ENCODE results near the gene KCNC1. TPM values are rescaled to one million over a fixed set of nuclear protein-coding genes. Genes with fewer than 3 reads are reported as not detected.

Gene KCNC1
- total and polyA plus RNA-seq, 4 donors, result 0.54 TPM; not detected in 3

GRCh38 chr11:17742019-17742418 is 7.4 kb downstream of the KCNC1 start:
- no peaks in the 10 kb centered on the region for H3K9me3 ChIP-seq (ENCODE audit: control insufficient read depth in 4 of 4, low read length in 3 of 4)
- no peak for TF ChIP-seq EGR1 (IDR thresholded peaks at IDR 0.05; ENCODE audit: low read depth in 2 of 2)
- TF ChIP-seq MAX (IDR thresholded peaks at IDR 0.05), result no peak
- TF ChIP-seq HNF4A (conservative IDR thresholded peaks at IDR 0.05), result no peak
- no peak overlapping the region for H3K27ac ChIP-seq (ENCODE audit: low read depth in 1 of 2, low read length in 2 of 2)
- H3K4me3 ChIP-seq (ENCODE audit: low read depth in 1 of 3, low read length in 3 of 3), result no peak overlapping the region
- no peaks in the 10 kb centered on the region for H3K4me1 ChIP-seq (ENCODE audit: control insufficient read depth in 4 of 4, insufficient read depth in 4 of 4, low read length in 3 of 4)
- WGBS, result 86% methylated on average over 5 of the region's 5 CpGs
- H3K27me3 ChIP-seq (ENCODE audit: control insufficient read depth in 4 of 4, insufficient read depth in 4 of 4, low read length in 3 of 4), result peaks cover 0 to 4% (median 0%) of the 10 kb centered on the region in 4 donors
- H3K36me3 ChIP-seq (ENCODE audit: control insufficient read depth in 4 of 4, insufficient read depth in 3 of 4, low read depth in 1 of 4, low read length in 3 of 4), result no peaks in the 10 kb centered on the region
- no peak for DNase-seq (ENCODE audit: low spot score)
- H3K9ac ChIP-seq (ENCODE audit: low read depth in 1 of 2, low read length in 2 of 2), result no peak overlapping the region

- Histone ChIP-seq H3K4me3 (ENCODE audit: low read depth in 1 of 3, low read length in 3 of 3) (no peak overlapping the region), H3K27ac (ENCODE audit: low read depth in 1 of 2, low read length in 2 of 2) (no peak overlapping the region), H3K36me3 (ENCODE audit: control insufficient read depth in 4 of 4, insufficient read depth in 3 of 4, low read depth in 1 of 4, low read length in 3 of 4) (no peaks in the 10 kb centered on the region), H3K4me1 (ENCODE audit: control insufficient read depth in 4 of 4, insufficient read depth in 4 of 4, low read length in 3 of 4) (no peaks in the 10 kb centered on the region), H3K27me3 (ENCODE audit: control insufficient read depth in 4 of 4, insufficient read depth in 4 of 4, low read length in 3 of 4) (no peaks in the 10 kb centered on the region), H3K9ac (ENCODE audit: low read depth in 1 of 2, low read length in 2 of 2) (no peak overlapping the region), H3K9me3 (ENCODE audit: control insufficient read depth in 4 of 4, low read length in 3 of 4) (no peaks in the 10 kb centered on the region)
- DNase-seq (ENCODE audit: low spot score), result no peak
- WGBS, result 86% methylated on average over 13 of the region's 13 CpGs
- TF ChIP-seq FOXA1 (IDR thresholded peaks at IDR 0.05), result no peak
- TF ChIP-seq JUND (IDR thresholded peaks at IDR 0.05), result no peak
- TF ChIP-seq FOXA2 (IDR thresholded peaks at IDR 0.05), result no peak
- TF ChIP-seq CTCF (IDR thresholded peaks at IDR 0.05; ENCODE audit: low read depth, low read length, missing input control), result no peak
- no peak for TF ChIP-seq YY1 (IDR thresholded peaks at IDR 0.05)
- TF ChIP-seq ZBTB33 (IDR thresholded peaks at IDR 0.05), result no peak
- TF ChIP-seq HNF4G (IDR thresholded peaks at IDR 0.05), result no peak
- no peak for TF ChIP-seq ATF3 (IDR thresholded peaks at IDR 0.05)
- no peak for TF ChIP-seq NR2F2 (IDR thresholded peaks at IDR 0.05)
- no peak for TF ChIP-seq TAF1 (conservative IDR thresholded peaks at IDR 0.05)
- TF ChIP-seq MAX (IDR thresholded peaks at IDR 0.05), result no peak
- TF ChIP-seq EGR1 (IDR thresholded peaks at IDR 0.05; ENCODE audit: low read depth in 2 of 2), result no peak
- no peak for TF ChIP-seq SP1 (IDR thresholded peaks at IDR 0.05)
- TF ChIP-seq GABPA (IDR thresholded peaks at IDR 0.05 in 1 of 2, conservative IDR thresholded peaks at IDR 0.05 in 1 of 2), result no peak
- TF ChIP-seq RAD21 (IDR thresholded peaks at IDR 0.05), result no peak
- TF ChIP-seq HNF4A (conservative IDR thresholded peaks at IDR 0.05), result no peak
Measured at GRCh38 chr11:17743026-17743807, 8.6 kb downstream of the KCNC1 start.
